ENCODE results near the gene UCK1. TPM values are rescaled to one million over a fixed set of nuclear protein-coding genes. Genes with fewer than 3 reads are reported as not detected.

The UCK1 gene
- total and polyA plus RNA-seq, 9 donors: 19.6 to 28.2 (median 25.4) TPM

DNA sequence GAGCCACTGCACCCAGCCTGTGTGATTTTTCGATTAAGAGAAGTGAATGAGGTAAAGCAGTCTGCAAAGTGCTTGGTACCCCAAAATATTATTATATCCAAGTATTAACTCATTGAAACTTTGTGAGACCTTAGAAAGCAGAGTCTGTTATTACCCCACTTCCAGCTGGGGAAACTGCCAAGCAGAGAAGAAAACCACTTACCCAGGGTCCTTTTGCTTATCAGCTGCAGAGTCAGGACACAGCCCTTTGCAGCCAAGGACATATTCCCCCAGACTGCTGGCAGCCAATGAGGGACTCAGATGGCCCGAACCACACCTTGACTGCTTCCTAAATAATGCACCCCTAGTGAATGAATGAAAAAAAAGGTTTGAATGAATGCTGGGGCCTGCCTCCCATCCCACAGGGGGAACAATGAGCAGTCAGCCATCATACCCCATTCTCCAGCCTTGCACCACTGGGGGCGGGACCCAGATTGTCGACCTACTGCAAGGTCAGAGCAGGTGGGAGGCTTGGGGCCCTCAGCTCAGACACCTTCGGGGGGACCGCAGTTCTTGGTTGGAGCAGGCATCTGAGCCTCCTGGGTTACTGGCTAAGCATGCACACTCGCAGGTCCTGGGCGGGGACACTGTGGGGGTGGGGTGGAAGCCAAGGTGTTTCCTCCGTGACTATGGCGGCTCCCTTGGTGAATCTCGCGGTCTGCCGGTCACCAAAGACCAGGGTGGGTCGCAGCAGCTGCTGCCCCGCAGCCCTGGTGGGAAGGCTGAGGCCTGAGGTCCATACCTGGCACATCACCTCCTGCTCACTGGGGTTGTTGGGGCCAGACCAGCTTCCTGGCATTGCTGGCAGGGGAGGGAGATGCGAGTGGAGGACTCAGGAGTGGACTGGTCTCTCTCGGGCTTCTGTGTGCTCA, 43.9 kb upstream of the UCK1 start:
- Histone ChIP-seq H3K36me3 (ENCODE audit: control insufficient read depth, insufficient read depth, low read length) (peaks cover 68% of the 10 kb centered on the region), H3K4me1 (ENCODE audit: control insufficient read depth, insufficient read depth, low read length) (peaks cover 9% of the 10 kb centered on the region), H3K27me3 (ENCODE audit: control insufficient read depth, insufficient read depth, low read length) (no peaks in the 10 kb centered on the region), H3K4me3 (ENCODE audit: low read length) (no peak overlapping the region), H3K27ac (ENCODE audit: low read length) (no peak overlapping the region), H3K9me3 (replicated peaks; ENCODE audit: control insufficient read depth, low read depth, low read length) (no peaks in the 10 kb centered on the region)
- 91% methylated on average over 13 of the region's 17 CpGs for WGBS (ENCODE audit: insufficient coverage)
- DNase-seq: no peak

DNA sequence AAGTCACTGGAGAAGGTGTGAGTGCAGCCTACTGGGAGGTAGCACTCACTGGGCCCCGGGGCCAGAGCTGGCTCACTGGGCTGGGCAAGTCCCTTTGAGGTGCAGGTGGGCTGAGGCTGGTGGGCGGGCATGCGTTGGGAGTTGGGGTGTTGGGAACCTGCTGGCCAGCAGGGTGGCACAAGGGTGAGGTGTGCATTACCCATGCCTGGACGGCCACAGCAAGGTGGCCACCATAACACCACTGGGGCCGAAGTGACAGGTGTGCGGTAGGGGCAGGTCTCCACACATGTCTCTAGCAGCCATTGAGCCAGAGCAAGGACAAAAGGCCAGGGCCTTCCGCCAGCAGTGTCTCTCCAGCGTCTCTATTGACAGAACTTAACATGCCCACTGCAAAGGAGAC, 36.8 kb upstream of the UCK1 start:
- 97% methylated on average over 5 of the region's 8 CpGs for WGBS (ENCODE audit: insufficient coverage)
- Histone ChIP-seq H3K36me3 (ENCODE audit: control insufficient read depth, insufficient read depth, low read length) (peaks cover 15% of the 10 kb centered on the region), H3K4me1 (ENCODE audit: control insufficient read depth, insufficient read depth, low read length) (no peaks in the 10 kb centered on the region), H3K27me3 (ENCODE audit: control insufficient read depth, insufficient read depth, low read length) (no peaks in the 10 kb centered on the region), H3K4me3 (ENCODE audit: low read length) (no peak overlapping the region), H3K27ac (ENCODE audit: low read length) (no peak overlapping the region), H3K9me3 (replicated peaks; ENCODE audit: control insufficient read depth, low read depth, low read length) (no peaks in the 10 kb centered on the region)
- DNase-seq: no peak

DNA sequence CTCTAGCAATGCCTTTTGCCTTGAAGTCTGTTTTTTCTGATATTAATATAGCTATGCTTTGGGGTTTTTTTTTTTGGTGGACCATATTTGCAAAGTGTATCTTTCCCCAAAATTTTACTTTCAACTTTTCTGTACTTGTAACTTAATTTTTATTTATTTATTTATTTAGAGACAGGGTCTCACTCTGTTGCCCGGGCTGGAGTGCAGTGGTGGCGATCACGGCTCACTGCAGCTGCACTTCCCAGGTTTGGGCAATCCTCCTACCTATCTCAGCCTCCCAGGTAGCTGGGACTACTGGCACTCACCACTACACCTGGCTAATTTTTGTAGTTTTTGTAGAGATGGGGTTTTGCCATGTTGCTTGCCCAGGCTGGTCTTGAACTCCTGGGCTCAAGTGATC, 35.1 kb upstream of the UCK1 start:
- H3K9me3 ChIP-seq (replicated peaks; ENCODE audit: control insufficient read depth, low read depth, low read length): peaks cover 2% of the 10 kb centered on the region
- WGBS (ENCODE audit: insufficient coverage): no CpG with 5 or more reads among the region's 3 CpGs
- no peak for DNase-seq
- no peaks in the 10 kb centered on the region for H3K27me3 ChIP-seq (ENCODE audit: control insufficient read depth, insufficient read depth, low read length)
- H3K4me1 ChIP-seq (ENCODE audit: control insufficient read depth, insufficient read depth, low read length): no peaks in the 10 kb centered on the region
- no peak overlapping the region for H3K27ac ChIP-seq (ENCODE audit: low read length)
- no peak overlapping the region for H3K4me3 ChIP-seq (ENCODE audit: low read length)
- peaks cover 3% of the 10 kb centered on the region for H3K36me3 ChIP-seq (ENCODE audit: control insufficient read depth, insufficient read depth, low read length)

DNA sequence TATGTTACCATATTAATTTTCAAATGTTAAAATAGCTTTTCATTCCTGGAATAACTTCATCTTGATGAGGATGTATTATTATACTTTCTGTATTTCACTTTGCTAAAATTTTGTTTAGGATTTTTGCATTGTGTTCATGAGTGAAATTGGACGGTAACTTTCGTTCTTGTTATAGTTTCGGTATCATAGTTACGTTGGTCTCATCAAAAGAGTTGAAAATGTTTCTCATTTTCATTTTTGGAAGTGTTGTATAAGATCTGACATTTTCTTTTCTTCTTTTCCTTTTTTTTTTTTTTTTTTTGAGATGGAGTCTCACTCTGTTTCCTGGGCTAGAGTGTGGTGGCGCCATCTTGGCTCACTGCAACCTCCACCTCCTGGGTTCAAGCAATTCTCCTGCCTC, 34.3 kb upstream of the UCK1 start:
- no peaks in the 10 kb centered on the region for H3K27me3 ChIP-seq (ENCODE audit: control insufficient read depth, insufficient read depth, low read length)
- H3K27ac ChIP-seq (ENCODE audit: low read length): no peak overlapping the region
- no peaks in the 10 kb centered on the region for H3K4me1 ChIP-seq (ENCODE audit: control insufficient read depth, insufficient read depth, low read length)
- no peak for DNase-seq
- peaks cover 8% of the 10 kb centered on the region for H3K9me3 ChIP-seq (replicated peaks; ENCODE audit: control insufficient read depth, low read depth, low read length)
- H3K36me3 ChIP-seq (ENCODE audit: control insufficient read depth, insufficient read depth, low read length): no peaks in the 10 kb centered on the region
- no peak overlapping the region for H3K4me3 ChIP-seq (ENCODE audit: low read length)
- no CpG with 5 or more reads among the region's 5 CpGs for WGBS (ENCODE audit: insufficient coverage)

DNA sequence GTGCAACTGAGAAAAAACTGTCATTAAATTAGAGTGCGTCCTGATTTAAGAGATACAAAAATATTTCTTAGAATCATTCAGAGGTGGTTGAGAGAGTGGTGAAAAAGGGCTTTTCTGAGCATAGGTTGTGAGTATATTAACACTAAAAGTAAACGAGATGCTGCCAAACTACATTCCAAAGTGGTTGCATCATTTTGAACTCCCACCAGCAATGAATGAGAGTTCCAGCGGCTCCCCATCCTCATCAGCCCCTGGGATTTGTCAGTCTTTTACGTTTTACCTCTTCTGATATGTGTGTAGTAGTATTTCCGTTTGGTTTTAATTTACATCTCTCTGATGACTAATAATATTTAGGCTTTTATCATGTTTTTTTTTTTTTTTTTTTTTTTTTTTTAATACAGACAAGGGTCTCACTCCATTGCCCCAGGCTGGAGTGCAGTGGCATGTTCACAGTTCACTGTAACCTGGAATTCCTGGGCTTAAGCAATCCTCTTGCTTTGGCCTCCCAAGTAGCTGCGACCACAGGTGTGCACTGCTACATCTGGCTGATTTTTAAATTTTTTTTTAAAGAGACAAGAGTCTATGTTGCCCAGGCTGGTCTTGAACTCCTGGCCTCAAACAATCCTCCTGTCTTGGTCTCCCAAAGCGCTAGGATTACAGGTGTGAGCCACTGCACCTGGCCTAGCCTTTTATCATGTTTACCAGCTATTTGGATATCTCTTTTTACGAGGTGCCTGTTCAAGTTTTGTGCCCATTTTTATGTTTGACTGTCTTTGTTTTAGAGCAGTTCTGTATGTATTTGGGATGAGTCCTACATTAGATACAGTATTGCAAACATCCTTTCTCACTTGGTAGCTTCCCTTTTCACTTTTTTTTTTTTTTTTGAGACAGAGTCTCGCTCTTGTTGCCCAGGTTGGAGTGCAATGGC, 31.2 kb upstream of the UCK1 start:
- 75% methylated on average over 1 of the region's 9 CpGs for WGBS (ENCODE audit: insufficient coverage)
- no peak for DNase-seq
- Histone ChIP-seq H3K4me3 (ENCODE audit: low read length) (no peak overlapping the region), H3K9me3 (replicated peaks; ENCODE audit: control insufficient read depth, low read depth, low read length) (peaks cover 13% of the 10 kb centered on the region), H3K27ac (ENCODE audit: low read length) (no peak overlapping the region), H3K4me1 (ENCODE audit: control insufficient read depth, insufficient read depth, low read length) (no peaks in the 10 kb centered on the region), H3K36me3 (ENCODE audit: control insufficient read depth, insufficient read depth, low read length) (no peaks in the 10 kb centered on the region), H3K27me3 (ENCODE audit: control insufficient read depth, insufficient read depth, low read length) (no peaks in the 10 kb centered on the region)

DNA sequence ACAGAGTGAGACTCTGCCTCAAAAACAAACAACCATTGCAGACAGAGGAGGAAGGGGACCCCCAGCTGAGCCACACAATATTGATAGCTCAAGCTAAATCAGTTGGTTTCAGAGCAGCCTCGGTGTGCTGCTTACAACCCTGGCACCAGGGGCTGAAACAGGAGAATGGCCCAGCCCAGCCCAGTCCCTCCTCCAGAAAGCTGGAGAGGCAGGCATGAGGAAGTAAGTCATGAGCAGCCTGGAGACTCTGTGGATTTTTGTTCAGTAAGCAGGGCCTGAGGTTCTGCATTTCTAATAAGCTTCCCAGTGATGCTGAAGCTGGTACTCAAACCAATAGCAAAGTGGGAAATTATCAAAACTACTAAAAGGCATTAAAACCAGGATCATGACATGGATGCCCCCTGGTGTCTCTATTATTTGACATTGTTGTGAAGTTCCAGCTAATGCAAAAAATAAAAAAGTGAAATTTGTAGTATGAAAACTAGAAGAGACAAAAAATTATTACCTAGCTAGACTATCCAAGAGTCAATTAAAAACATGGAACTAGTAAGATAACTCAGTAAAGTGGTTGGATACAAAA, 28.4 kb upstream of the UCK1 start:
- peaks cover 13% of the 10 kb centered on the region for H3K9me3 ChIP-seq (replicated peaks; ENCODE audit: control insufficient read depth, low read depth, low read length)
- no peak for DNase-seq
- peaks cover 14% of the 10 kb centered on the region for H3K27me3 ChIP-seq (ENCODE audit: control insufficient read depth, insufficient read depth, low read length)
- no peaks in the 10 kb centered on the region for H3K36me3 ChIP-seq (ENCODE audit: control insufficient read depth, insufficient read depth, low read length)
- H3K4me3 ChIP-seq (ENCODE audit: low read length): no peak overlapping the region
- H3K27ac ChIP-seq (ENCODE audit: low read length): no peak overlapping the region
- no peaks in the 10 kb centered on the region for H3K4me1 ChIP-seq (ENCODE audit: control insufficient read depth, insufficient read depth, low read length)
- 83% methylated on average over 1 of the region's 1 CpG for WGBS (ENCODE audit: insufficient coverage)

DNA sequence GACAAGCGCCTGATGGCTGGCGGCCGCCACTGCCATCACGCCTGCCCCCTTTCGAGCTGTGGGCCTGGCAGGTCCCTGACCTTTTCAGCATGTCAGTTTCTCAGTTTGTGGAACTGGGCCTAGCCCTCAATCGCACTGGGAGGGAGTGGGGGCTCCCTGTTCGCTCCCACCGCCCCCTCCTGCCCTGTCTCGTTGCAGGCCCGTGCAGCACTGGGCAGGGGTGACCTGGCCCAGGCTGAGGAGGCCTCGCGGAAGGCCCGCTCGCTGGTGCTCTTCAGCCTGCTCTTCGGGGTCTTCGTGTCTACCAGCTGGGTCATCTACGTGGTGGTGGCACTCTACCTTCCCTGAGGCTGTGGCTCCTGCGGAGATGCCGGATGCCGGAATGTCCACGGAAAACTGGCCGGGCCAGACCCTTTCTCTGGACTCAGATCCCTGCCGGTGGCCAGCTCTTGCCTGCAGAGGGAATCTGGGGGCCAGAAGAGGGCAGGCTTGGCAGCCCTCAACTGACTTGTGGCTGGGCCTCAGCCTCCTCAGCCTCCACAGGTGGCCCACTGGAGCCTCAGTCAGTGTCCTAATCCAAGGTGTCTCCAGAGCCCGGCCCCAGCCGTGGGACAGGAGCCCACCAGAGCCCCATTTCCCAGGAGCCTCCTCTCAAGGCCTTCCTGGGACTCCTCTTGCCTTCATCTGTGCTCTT, 26.9 kb upstream of the UCK1 start:
- peaks cover 15% of the 10 kb centered on the region for H3K9me3 ChIP-seq (replicated peaks; ENCODE audit: control insufficient read depth, low read depth, low read length)
- 93% methylated on average over 25 of the region's 25 CpGs for WGBS (ENCODE audit: insufficient coverage)
- no peaks in the 10 kb centered on the region for H3K36me3 ChIP-seq (ENCODE audit: control insufficient read depth, insufficient read depth, low read length)
- no peak overlapping the region for H3K4me3 ChIP-seq (ENCODE audit: low read length)
- H3K27me3 ChIP-seq (ENCODE audit: control insufficient read depth, insufficient read depth, low read length): peaks cover 27% of the 10 kb centered on the region
- no peaks in the 10 kb centered on the region for H3K4me1 ChIP-seq (ENCODE audit: control insufficient read depth, insufficient read depth, low read length)
- no peak overlapping the region for H3K27ac ChIP-seq (ENCODE audit: low read length)
- no peak for DNase-seq

DNA sequence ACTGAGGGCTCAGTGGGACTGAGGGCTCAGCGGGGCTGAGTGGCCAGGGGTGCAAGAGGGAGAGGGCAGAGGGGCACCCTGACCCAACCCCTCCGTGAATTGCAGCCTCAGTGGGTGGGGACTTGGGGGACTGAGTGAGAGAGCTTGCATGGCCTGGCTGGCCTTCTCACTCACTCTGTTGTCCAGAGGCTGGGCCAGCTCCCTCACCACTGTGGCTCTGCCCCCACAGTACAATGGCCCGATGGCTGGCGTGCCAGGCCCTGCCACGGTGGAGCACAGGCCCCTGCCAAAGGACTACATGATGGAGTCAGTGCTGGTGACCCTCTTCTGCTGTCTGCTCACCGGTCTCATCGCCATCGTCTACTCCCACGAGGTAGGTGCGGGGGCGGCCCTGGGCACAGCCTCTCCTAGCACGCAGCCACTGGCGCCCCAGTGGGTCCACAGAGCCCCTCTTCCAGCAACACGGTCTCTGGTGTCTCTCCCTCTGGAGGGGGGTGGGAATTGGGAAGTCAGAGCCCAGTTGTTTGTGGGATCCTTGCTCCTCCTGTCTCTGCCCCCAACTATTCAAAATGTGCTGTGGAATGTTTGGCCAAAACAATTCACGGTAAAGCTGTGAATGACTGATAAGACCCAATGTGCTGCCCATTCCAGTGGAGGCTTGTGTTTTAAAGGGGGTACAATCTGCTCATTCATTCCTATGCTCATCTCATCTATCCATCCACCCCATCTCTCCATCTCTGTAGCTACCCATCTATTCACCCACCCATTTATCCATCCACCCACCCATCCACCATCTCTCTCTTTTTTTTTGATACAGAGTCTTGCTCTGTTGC, 25.0 kb upstream of the UCK1 start:
- no peak for DNase-seq
- Histone ChIP-seq H3K27me3 (ENCODE audit: control insufficient read depth, insufficient read depth, low read length) (peaks cover 27% of the 10 kb centered on the region), H3K4me1 (ENCODE audit: control insufficient read depth, insufficient read depth, low read length) (no peaks in the 10 kb centered on the region), H3K27ac (ENCODE audit: low read length) (no peak overlapping the region), H3K36me3 (ENCODE audit: control insufficient read depth, insufficient read depth, low read length) (no peaks in the 10 kb centered on the region), H3K4me3 (ENCODE audit: low read length) (no peak overlapping the region), H3K9me3 (replicated peaks; ENCODE audit: control insufficient read depth, low read depth, low read length) (peaks cover 13% of the 10 kb centered on the region)
- whole genome bisulfite sequencing (ENCODE audit: insufficient coverage): 91% methylated on average over 12 of the region's 15 CpGs

DNA sequence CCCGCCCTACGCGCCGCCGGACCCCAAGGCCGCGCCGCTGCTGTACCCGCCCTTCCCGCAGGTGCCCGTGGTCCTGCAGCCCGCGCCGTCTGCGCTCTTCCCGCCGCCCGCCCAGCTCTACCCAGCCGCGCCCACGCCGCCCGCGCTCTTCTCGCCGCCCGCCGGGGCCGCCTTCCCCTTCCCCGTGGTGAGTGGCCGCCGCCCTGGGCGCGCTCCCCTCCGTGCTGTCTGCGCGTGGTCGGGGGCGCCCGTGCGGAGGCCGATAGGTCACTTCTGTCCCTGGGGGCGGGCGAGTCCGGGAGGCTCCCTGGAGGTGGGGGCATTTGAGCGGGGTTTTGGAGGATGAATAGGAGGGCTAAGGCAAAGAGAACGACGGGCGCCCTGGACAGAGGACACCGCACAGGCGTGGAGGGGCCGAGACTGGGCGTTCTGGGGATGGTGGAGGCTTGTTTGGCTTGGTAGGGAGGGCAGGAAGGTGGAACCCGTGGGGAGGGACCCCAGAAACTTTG, 23.8 kb upstream of the UCK1 start:
- no peaks in the 10 kb centered on the region for H3K4me1 ChIP-seq (ENCODE audit: control insufficient read depth, insufficient read depth, low read length)
- H3K4me3 ChIP-seq (ENCODE audit: low read length): no peak overlapping the region
- no peak overlapping the region for H3K27ac ChIP-seq (ENCODE audit: low read length)
- H3K27me3 ChIP-seq (ENCODE audit: control insufficient read depth, insufficient read depth, low read length): peaks cover 27% of the 10 kb centered on the region
- no peak for DNase-seq
- 16% methylated on average over 45 of the region's 54 CpGs for WGBS (ENCODE audit: insufficient coverage)
- H3K9me3 ChIP-seq (replicated peaks; ENCODE audit: control insufficient read depth, low read depth, low read length): peaks cover 5% of the 10 kb centered on the region
- H3K36me3 ChIP-seq (ENCODE audit: control insufficient read depth, insufficient read depth, low read length): no peaks in the 10 kb centered on the region
